SK-N-SH (cell line): ENCODE measurements around the gene LIMK1.

Source experiments
- CTCF ChIP-seq: fragments of 200-600 bp; sonication (generic); IDR thresholded peaks from 2 replicates; pipeline ENCODE4 v1.6.1; 2017; ENCODE audit warnings: antibody characterized with exemption, mild to moderate bottlenecking, moderate library complexity
- EP300 ChIP-seq, 2 experiments: IDR thresholded peaks; 2 replicates each; pipeline versions ENCODE4 v1.4.0 to v1.6.1; 2012; ENCODE audit warnings: borderline replicate concordance in 1 of 2, low read depth in 1 of 2, low read length in 1 of 2
- FOXM1 ChIP-seq: IDR thresholded peaks from 2 replicates; pipeline ENCODE4 v1.4.0; 2012; ENCODE audit warnings: low read depth, mild to moderate bottlenecking
- GATA2 ChIP-seq: sonication (generic); formaldehyde crosslinking; IDR thresholded peaks from 2 replicates; pipeline ENCODE4 v1.5.0; 2020; ENCODE audit warnings: mild to moderate bottlenecking, missing genetic modification reagents
- IRF3 ChIP-seq: fragments of 150-350 bp; IDR thresholded peaks from 2 replicates; pipeline ENCODE4 v1.6.1; 2016; ENCODE audit warnings: mild to moderate bottlenecking, low read depth, low read length
- MAX ChIP-seq: IDR thresholded peaks from 2 replicates; pipeline ENCODE4 v1.4.0; 2012; ENCODE audit warnings: low read depth
- NFIC ChIP-seq: IDR thresholded peaks from 2 replicates; pipeline ENCODE4 v1.4.0; 2012; ENCODE audit warnings: borderline replicate concordance
- POLR2AphosphoS5 ChIP-seq: IDR thresholded peaks from 2 replicates; pipeline ENCODE4 v1.6.1; 2012; ENCODE audit warnings: low read depth, low read length
- RAD21 ChIP-seq: IDR thresholded peaks from 2 replicates; pipeline ENCODE4 v1.6.1; 2012; ENCODE audit warnings: mild to moderate bottlenecking, low read length
- REST ChIP-seq: IDR thresholded peaks from 2 replicates; pipeline ENCODE4 v1.6.1; 2012; ENCODE audit warnings: mild to moderate bottlenecking, low read depth, low read length, moderate library complexity
- RFX5 ChIP-seq: IDR thresholded peaks from 2 replicates; pipeline ENCODE4 v1.6.1; 2012; ENCODE audit warnings: mild to moderate bottlenecking, improper control_type of control experiment, low read length
- SMC3 ChIP-seq: IDR thresholded peaks from 2 replicates; pipeline ENCODE4 v1.6.1; 2012; ENCODE audit warnings: low read depth, low read length, improper control_type of control experiment
- YY1 ChIP-seq: IDR thresholded peaks from 2 replicates; pipeline ENCODE4 v1.4.0; 2012; ENCODE audit warnings: low read depth, mild to moderate bottlenecking

- TF ChIP-seq CTCF (no peak), GATA2 (CRISPR knock-in tag) (no peak), NFIC (no peak), MAX (no peak), EP300 (IDR thresholded peaks at IDR 0.05; ENCODE audit: borderline replicate concordance in 1 of 2, low read depth in 1 of 2, low read length in 1 of 2) (no peak), RFX5 (no peak), SMC3 (no peak), FOXM1 (no peak), POLR2AphosphoS5 (no peak), IRF3 (no peak), REST (no peak), YY1 (no peak), RAD21 (no peak)
Observed at GRCh38 chr7:74059037-74059436, 24.6 kb upstream of the LIMK1 start.
